SU-DHL-6 (cell line): Measurements from ENCODE around the gene AGAP1.

ENCODE experiments used
- CTCF ChIP-seq: fragments of 200-600 bp; sonication (generic); IDR thresholded peaks from one replicate; pipeline ENCODE4 v1.5.1; 2017; ENCODE audit warnings: antibody characterized with exemption, mild to moderate bottlenecking, low read length, moderate library complexity; ENCODE audit not compliant: insufficient read depth, poor library complexity, severe bottlenecking
- EZH2phosphoT487 ChIP-seq: fragments of 200-600 bp; sonication (generic), shearing (Covaris generic); conservative IDR thresholded peaks from 2 replicates; pipeline ENCODE4 v1.6.1; 2018; ENCODE audit warnings: mild to moderate bottlenecking, antibody characterized with exemption, low read length, moderate library complexity, mixed read lengths

DNA sequence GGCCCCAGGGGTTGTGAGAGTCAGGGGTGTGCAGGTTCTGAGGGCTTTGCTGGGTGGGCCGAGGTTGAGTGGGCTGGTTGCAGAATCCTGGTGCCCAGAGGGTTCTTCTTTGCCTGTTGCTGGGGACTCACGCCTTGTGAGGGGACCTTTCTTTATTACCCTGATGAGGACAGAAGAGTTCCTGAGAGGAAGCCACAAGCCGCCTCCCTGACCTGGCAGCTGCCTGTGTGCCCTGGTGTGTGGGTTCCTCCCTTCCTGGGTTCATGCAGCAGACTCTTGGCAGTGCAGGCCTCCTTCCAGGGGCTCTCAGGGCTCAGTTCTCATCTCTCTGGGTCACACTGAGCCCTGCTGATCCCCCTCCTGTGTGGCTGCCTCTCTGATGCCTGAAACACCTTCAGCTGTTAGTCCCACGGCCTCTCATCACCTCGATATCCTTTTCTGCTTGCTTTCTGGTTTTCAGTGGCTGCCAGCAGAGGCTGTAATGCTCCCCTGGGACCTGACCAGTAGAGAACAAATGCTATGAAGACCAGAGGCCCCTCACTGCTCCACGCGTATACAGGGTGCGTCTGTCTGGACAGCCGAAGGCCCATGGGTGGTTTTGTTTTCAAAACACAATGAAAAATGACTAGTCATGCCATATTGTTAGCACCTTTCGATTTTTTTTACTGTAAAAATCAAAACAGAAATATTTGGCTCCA is 191.3 kb downstream of the AGAP1 start:
- TF ChIP-seq CTCF (no peak), EZH2phosphoT487 (no peak)
